NB4 (cell line): ENCODE results near the gene PAX3.

Experiments
- POLR2A ChIP-seq: IDR thresholded peaks from 2 replicates; pipeline ENCODE4 v1.6.1; 2011; ENCODE audit warnings: mild to moderate bottlenecking; ENCODE audit not compliant: insufficient read length; ENCODE audit errors: extremely low read depth
- TF ChIP-seq, protein P1 (sequence below): IDR thresholded peaks from one replicate; pipeline ENCODE4 v1.5.1; 2012; ENCODE audit warnings: low read depth, low read length

DNA sequence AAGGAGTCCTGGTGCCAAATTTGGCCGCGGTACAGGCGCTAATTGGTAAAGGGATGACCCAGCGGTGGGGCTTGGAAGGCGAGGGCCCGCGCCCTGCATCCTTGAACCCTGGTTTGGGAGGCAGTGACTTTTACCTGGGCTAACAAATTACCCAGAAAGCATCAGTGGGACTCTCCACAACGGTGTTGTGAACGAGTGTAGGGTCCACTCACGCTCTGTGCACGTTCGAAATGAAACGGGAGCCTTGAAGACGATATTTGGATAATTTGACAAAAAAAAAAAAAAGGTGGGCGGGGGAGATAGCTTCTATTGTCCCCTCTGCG, 3.0 kb upstream of the PAX3 start:
- TF ChIP-seq, protein P1, sequence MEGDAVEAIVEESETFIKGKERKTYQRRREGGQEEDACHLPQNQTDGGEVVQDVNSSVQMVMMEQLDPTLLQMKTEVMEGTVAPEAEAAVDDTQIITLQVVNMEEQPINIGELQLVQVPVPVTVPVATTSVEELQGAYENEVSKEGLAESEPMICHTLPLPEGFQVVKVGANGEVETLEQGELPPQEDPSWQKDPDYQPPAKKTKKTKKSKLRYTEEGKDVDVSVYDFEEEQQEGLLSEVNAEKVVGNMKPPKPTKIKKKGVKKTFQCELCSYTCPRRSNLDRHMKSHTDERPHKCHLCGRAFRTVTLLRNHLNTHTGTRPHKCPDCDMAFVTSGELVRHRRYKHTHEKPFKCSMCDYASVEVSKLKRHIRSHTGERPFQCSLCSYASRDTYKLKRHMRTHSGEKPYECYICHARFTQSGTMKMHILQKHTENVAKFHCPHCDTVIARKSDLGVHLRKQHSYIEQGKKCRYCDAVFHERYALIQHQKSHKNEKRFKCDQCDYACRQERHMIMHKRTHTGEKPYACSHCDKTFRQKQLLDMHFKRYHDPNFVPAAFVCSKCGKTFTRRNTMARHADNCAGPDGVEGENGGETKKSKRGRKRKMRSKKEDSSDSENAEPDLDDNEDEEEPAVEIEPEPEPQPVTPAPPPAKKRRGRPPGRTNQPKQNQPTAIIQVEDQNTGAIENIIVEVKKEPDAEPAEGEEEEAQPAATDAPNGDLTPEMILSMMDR, result no peak
- TF ChIP-seq POLR2A, result no peak
